Osteoblast (primary cell): ENCODE measurements around the gene C12orf75. TPM values are rescaled to one million over a fixed set of nuclear protein-coding genes. Genes with fewer than 3 reads are reported as not detected.

ENCODE experiments used
- DNase-seq: peaks from one replicate; pipeline ENCODE4 v3.0.0; 2011; ENCODE audit warnings: low spot score, mixed read lengths; ENCODE audit not compliant: insufficient read length; ENCODE audit errors: missing footprints
- H2AFZ ChIP-seq: 2 replicates; pipeline ENCODE4 v1.6.0; 2011; ENCODE audit warnings: mild to moderate bottlenecking, low read length
- H3K27ac ChIP-seq: 2 replicates; pipeline ENCODE4 v1.5.1; 2011; ENCODE audit warnings: mild to moderate bottlenecking, low read depth, low read length, moderate library complexity
- H3K27me3 ChIP-seq: 2 replicates; pipeline ENCODE4 v1.6.0; 2012; ENCODE audit warnings: mild to moderate bottlenecking, control low read depth, inconsistent platforms, low read length, moderate library complexity; ENCODE audit not compliant: insufficient read depth
- H3K36me3 ChIP-seq: 2 replicates; pipeline ENCODE4 v1.5.1; 2011; ENCODE audit warnings: mild to moderate bottlenecking, low read length, control low read depth, moderate library complexity; ENCODE audit not compliant: insufficient read depth
- H3K4me1 ChIP-seq: 2 replicates; pipeline ENCODE4 v1.5.1; 2011; ENCODE audit warnings: mild to moderate bottlenecking, low read length, control low read depth, moderate library complexity; ENCODE audit not compliant: insufficient read depth
- H3K4me2 ChIP-seq: 2 replicates; pipeline ENCODE4 v1.6.0; 2011; ENCODE audit warnings: mild to moderate bottlenecking, low read length; ENCODE audit not compliant: insufficient read depth
- H3K4me3 ChIP-seq: fragments of 200-600 bp; sonication (generic); 3 replicates; pipeline ENCODE4 v1.5.1; 2012; ENCODE audit warnings: mild to moderate bottlenecking, low read length, inconsistent platforms; ENCODE audit not compliant: insufficient read depth
- H3K79me2 ChIP-seq: 2 replicates; pipeline ENCODE4 v1.6.0; 2012; ENCODE audit warnings: mild to moderate bottlenecking, low read length, control low read depth, inconsistent platforms; ENCODE audit not compliant: insufficient read depth
- H3K9me3 ChIP-seq: 2 replicates; pipeline ENCODE4 v1.5.1; 2011; ENCODE audit warnings: low read depth, low read length, control low read depth
- H4K20me1 ChIP-seq: 2 replicates; pipeline ENCODE4 v1.6.0; 2012; ENCODE audit warnings: mild to moderate bottlenecking, low read length, control low read depth; ENCODE audit not compliant: insufficient read depth
- total RNA-seq: library from RNA; depleted of rRNA; stranded (reverse); fragments of >200 nt; gene quantifications from 2 replicates; pipeline ENCODE4 v1.2.3, GENCODE V29; 2012
- TF ChIP-seq, protein P1 (sequence below): IDR thresholded peaks from 2 replicates; pipeline ENCODE4 v1.5.1; 2011; ENCODE audit warnings: mild to moderate bottlenecking, low read depth, low read length, moderate library complexity; ENCODE audit errors: extremely low read depth

Gene C12orf75
- total RNA-seq, result 48.5 and 58.0 TPM in 2 replicates

DNA sequence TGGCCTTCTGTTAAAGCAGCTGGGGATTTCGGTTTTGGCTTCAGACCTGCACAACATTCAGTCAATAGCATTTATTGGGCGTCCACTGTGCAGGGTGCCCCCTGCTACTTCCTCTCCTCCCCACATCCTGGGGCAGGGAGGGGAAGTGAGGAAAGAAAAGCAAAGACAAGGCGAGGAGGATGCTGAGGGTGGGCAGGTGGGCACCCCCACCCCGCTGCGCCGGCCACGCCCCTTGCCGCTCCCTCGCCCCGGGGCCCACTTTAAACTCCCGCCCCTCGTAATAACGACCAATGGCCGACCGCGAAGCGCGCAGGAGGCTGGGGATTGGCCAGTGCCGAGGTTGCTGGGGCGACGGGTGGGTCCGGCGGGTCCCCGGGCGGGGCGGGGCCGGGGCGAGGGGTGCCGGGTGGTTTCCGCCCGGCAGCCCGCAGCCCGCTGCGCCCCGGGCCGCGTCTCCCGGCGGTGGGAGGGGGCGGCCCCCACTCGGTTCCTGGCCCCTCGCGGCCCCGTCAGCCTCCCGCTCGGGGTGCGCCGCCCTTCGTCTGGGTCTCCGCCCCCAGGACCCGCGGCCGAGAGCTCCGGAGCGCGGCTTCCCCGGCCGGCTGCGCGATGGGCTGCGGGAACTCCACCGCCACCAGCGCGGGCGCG is at the start of gene C12orf75:
TSS of gene C12orf75 (plus strand) at position 409 of the 648 bp plus-strand sequence. CDS start at position 610, 201 bp downstream.
- TF ChIP-seq, protein P1, sequence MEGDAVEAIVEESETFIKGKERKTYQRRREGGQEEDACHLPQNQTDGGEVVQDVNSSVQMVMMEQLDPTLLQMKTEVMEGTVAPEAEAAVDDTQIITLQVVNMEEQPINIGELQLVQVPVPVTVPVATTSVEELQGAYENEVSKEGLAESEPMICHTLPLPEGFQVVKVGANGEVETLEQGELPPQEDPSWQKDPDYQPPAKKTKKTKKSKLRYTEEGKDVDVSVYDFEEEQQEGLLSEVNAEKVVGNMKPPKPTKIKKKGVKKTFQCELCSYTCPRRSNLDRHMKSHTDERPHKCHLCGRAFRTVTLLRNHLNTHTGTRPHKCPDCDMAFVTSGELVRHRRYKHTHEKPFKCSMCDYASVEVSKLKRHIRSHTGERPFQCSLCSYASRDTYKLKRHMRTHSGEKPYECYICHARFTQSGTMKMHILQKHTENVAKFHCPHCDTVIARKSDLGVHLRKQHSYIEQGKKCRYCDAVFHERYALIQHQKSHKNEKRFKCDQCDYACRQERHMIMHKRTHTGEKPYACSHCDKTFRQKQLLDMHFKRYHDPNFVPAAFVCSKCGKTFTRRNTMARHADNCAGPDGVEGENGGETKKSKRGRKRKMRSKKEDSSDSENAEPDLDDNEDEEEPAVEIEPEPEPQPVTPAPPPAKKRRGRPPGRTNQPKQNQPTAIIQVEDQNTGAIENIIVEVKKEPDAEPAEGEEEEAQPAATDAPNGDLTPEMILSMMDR, result no peak
- H3K79me2 ChIP-seq, result peaks cover 45% of the 10 kb centered on the region
- peak within 1 kb of the TSS; percentile 88 for H3K4me2 ChIP-seq
- peaks cover 53% of the 10 kb centered on the region for H3K4me1 ChIP-seq
- H4K20me1 ChIP-seq, result no peaks in the 10 kb centered on the region
- H3K36me3 ChIP-seq, result no peaks in the 10 kb centered on the region
- DNase-seq, result peak; percentile 98
- peak within 1 kb of the TSS; percentile 83 for H3K4me3 ChIP-seq
- peak within 1 kb of the TSS; percentile 72 for H2AFZ ChIP-seq
- H3K9me3 ChIP-seq, result no peaks in the 10 kb centered on the region
- H3K27ac ChIP-seq, result peak within 1 kb of the TSS; percentile 75
- no peaks in the 10 kb centered on the region for H3K27me3 ChIP-seq

DNA sequence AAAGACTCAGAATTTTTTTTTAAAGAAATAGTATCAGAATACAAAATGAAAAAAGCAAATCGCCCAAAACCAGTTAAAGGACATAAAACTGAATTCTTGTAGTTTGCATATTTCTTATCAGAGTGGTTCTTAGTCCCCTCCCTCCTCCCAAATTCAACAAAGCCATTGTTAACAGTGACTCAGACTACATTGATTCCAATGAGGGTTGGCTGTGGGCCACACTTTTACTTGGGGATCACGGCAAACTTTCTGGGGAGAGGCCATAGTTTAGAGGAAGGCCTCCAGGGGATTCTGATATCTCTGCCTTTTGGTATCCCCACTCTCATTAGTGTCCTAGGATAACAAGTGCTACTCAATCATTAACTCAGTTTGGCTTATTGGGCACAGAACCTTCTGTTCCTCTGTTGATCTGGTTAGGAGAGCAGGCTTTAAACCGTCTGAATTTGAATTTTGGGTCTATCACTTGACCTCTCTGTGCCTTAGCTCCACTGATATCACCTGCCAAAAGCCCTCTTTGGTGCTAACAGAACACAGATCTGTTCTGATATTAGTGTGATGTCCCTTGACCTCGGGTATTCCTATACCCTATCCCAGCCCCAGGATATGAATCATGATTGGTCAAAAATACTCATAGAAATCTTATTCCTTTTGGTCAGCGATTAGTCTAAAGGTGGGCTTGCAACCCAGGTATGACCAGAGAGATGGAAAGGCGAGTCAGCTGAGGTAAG is 49.4 kb upstream of the C12orf75 start:
- Histone ChIP-seq H3K4me1 (peaks cover 3% of the 10 kb centered on the region), H3K9me3 (no peaks in the 10 kb centered on the region), H3K36me3 (no peaks in the 10 kb centered on the region), H3K27ac (no peak overlapping the region), H4K20me1 (no peaks in the 10 kb centered on the region), H3K79me2 (no peaks in the 10 kb centered on the region), H3K27me3 (no peaks in the 10 kb centered on the region), H3K4me2 (no peak overlapping the region), H3K4me3 (no peak overlapping the region), H2AFZ (no peak overlapping the region)
- TF ChIP-seq, protein P1, result no peak
- no peak for DNase-seq

DNA sequence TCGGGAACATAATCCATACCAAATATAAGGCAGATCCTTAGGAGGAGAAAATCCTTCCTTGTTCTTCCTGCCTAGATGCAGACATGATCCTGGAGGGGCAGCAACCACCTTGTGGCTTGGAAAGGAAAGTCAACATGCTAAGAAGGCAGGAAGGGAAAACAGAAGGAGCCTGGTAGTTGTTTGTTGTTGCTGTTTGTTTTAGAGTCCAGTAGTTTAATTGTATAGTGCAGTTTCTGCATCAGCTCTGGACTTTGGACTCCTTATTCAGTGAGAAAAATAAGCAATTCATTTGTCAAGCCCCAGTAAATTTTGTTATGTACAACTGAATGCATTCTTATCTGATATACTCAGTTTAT is 48.8 kb upstream of the C12orf75 start:
- Histone ChIP-seq H3K27me3 (no peaks in the 10 kb centered on the region), H4K20me1 (no peaks in the 10 kb centered on the region), H3K79me2 (no peaks in the 10 kb centered on the region), H2AFZ (no peak overlapping the region), H3K36me3 (no peaks in the 10 kb centered on the region), H3K4me1 (peaks cover 3% of the 10 kb centered on the region), H3K27ac (no peak overlapping the region), H3K4me2 (no peak overlapping the region), H3K4me3 (no peak overlapping the region), H3K9me3 (no peaks in the 10 kb centered on the region)
- no peak for DNase-seq
- TF ChIP-seq, protein P1, result no peak

DNA sequence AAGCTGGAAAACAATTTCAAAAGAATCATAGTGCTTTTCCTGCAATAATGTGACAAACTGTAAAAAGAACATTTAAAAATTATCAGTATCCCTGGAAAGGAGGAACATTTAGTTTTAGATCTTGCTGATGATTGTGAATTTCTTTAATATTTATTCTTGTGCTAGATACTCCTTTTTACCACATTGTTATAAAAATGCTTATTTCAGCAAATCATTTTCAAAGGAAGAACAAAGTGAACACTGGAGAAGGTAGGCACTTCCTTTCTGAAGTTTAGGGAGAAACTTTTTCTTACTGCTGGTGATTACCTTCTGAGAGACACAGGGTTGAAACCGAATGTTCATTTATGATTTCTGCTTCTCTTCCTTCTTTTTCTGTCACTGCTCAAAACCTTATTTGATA is 45.1 kb upstream of the C12orf75 start:
- Histone ChIP-seq H3K4me1 (peaks cover 4% of the 10 kb centered on the region), H3K36me3 (no peaks in the 10 kb centered on the region), H3K4me2 (no peak overlapping the region), H3K27ac (no peak overlapping the region), H3K4me3 (no peak overlapping the region), H4K20me1 (no peaks in the 10 kb centered on the region), H2AFZ (no peak overlapping the region), H3K9me3 (no peaks in the 10 kb centered on the region), H3K27me3 (no peaks in the 10 kb centered on the region), H3K79me2 (no peaks in the 10 kb centered on the region)
- DNase-seq, result no peak
- TF ChIP-seq, protein P1, result no peak
